ENCODE measurements around the gene ADAP1. TPM values are rescaled to one million over a fixed set of nuclear protein-coding genes. Genes with fewer than 3 reads are reported as not detected.
A peak's percentile ranks its signal among the peaks of the same experiment; 100 is the strongest.

Gene ADAP1
- polyA plus RNA-seq, 6 donors from 2014 or later, result 3.3 to 7.0 (median 4.3) TPM

- H3K27me3 Mint-ChIP-seq, result peaks cover 0 to 26% (median 16%) of the 10 kb centered on the region in 3 donors
- no peak overlapping the region for H3K27ac Mint-ChIP-seq
- no peaks in the 10 kb centered on the region for H3K4me1 Mint-ChIP-seq
- DNase-seq (no peak), ATAC-seq (ENCODE audit: low read depth in 2 of 2) (no peak)
- no peak overlapping the region for H3K4me3 Mint-ChIP-seq
- no peaks in the 10 kb centered on the region for H3K36me3 Mint-ChIP-seq
- no peaks in the 10 kb centered on the region for H3K9me3 Mint-ChIP-seq
These were observed 30.1 kb upstream of the ADAP1 start for GRCh38 chr7:984361-985126.

GRCh38 chr7:983616-984071 is 29.2 kb upstream of the ADAP1 start:
- no peak overlapping the region for H3K27ac Mint-ChIP-seq
- DNase-seq (no peak), ATAC-seq (ENCODE audit: low read depth in 2 of 2) (no peak)
- H3K9me3 Mint-ChIP-seq, result no peaks in the 10 kb centered on the region
- no peaks in the 10 kb centered on the region for H3K36me3 Mint-ChIP-seq
- no peak overlapping the region for H3K4me3 Mint-ChIP-seq
- H3K4me1 Mint-ChIP-seq, result no peaks in the 10 kb centered on the region
- peaks cover 0 to 26% (median 16%) of the 10 kb centered on the region in 3 donors for H3K27me3 Mint-ChIP-seq

GRCh38 chr7:983004-983615 is 28.6 kb upstream of the ADAP1 start, which contains the start of gene CYP2W1:
CYP2W1 (plus strand) TSS chr7:983181; CDS start chr7:983212, 31 bp downstream.
- no peak for DNase-seq
- no peak for ATAC-seq (ENCODE audit: low read depth in 2 of 2)
- Mint-ChIP-seq H3K27me3 (peaks cover 0 to 25% (median 13%) of the 10 kb centered on the region in 3 donors), H3K4me3 (no peak within 1 kb of the TSS), H3K36me3 (no peaks in the 10 kb centered on the region), H3K4me1 (no peaks in the 10 kb centered on the region), H3K27ac (peak within 1 kb of the TSS in 1 of 6 donors; percentile 29), H3K9me3 (no peaks in the 10 kb centered on the region)

- no peak overlapping the region for H3K4me3 Mint-ChIP-seq
- H3K27me3 Mint-ChIP-seq, result peaks cover 0 to 19% (median 10%) of the 10 kb centered on the region in 3 donors
- no peaks in the 10 kb centered on the region for H3K36me3 Mint-ChIP-seq
- peaks cover 0 to 5% (median 0%) of the 10 kb centered on the region in 3 donors for H3K4me1 Mint-ChIP-seq
- H3K9me3 Mint-ChIP-seq, result no peaks in the 10 kb centered on the region
- peak overlapping the region in 1 of 6 donors; percentile 29 for H3K27ac Mint-ChIP-seq
- DNase-seq (no peak), ATAC-seq (ENCODE audit: low read depth in 2 of 2) (no peak)
These were observed 28.1 kb upstream of the ADAP1 start for GRCh38 chr7:982511-983003.

- no peak overlapping the region for H3K4me3 Mint-ChIP-seq
- no peaks in the 10 kb centered on the region for H3K36me3 Mint-ChIP-seq
- peaks cover 0 to 17% (median 10%) of the 10 kb centered on the region in 3 donors for H3K27me3 Mint-ChIP-seq
- peak in 1 of 2 donors; percentile 8 for ATAC-seq (ENCODE audit: low read depth in 2 of 2)
- H3K4me1 Mint-ChIP-seq, result peaks cover 0 to 6% (median 0%) of the 10 kb centered on the region in 3 donors
- no peak for DNase-seq
- H3K9me3 Mint-ChIP-seq, result no peaks in the 10 kb centered on the region
- no peak overlapping the region for H3K27ac Mint-ChIP-seq
These were observed 27.5 kb upstream of the ADAP1 start for GRCh38 chr7:981793-982510.

- no peaks in the 10 kb centered on the region for H3K27me3 Mint-ChIP-seq
- no peaks in the 10 kb centered on the region for H3K36me3 Mint-ChIP-seq
- no peaks in the 10 kb centered on the region for H3K9me3 Mint-ChIP-seq
- H3K4me1 Mint-ChIP-seq, result peaks cover 0 to 6% (median 0%) of the 10 kb centered on the region in 3 donors
- peak overlapping the region in 1 of 6 donors; percentile 64 for H3K27ac Mint-ChIP-seq
- no peak for ATAC-seq (ENCODE audit: low read depth in 2 of 2)
- no peak overlapping the region for H3K4me3 Mint-ChIP-seq
- no peak for DNase-seq
These were observed 25.5 kb upstream of the ADAP1 start for GRCh38 chr7:979886-980571.

- H3K27me3 Mint-ChIP-seq, result no peaks in the 10 kb centered on the region
- H3K9me3 Mint-ChIP-seq, result no peaks in the 10 kb centered on the region
- ATAC-seq (ENCODE audit: low read depth in 2 of 2) (no peak), DNase-seq (no peak)
- H3K36me3 Mint-ChIP-seq, result no peaks in the 10 kb centered on the region
- H3K27ac Mint-ChIP-seq, result no peak overlapping the region
- H3K4me3 Mint-ChIP-seq, result peak overlapping the region in 1 of 8 donors; percentile 21
- H3K4me1 Mint-ChIP-seq, result peaks cover 2 to 14% (median 8%) of the 10 kb centered on the region in 3 donors
These were observed 24.7 kb upstream of the ADAP1 start for GRCh38 chr7:979151-979550.

- DNase-seq (no peak), ATAC-seq (ENCODE audit: low read depth in 2 of 2) (no peak)
- Mint-ChIP-seq H3K27me3 (no peaks in the 10 kb centered on the region), H3K4me3 (peak overlapping the region in 1 of 8 donors; percentile 98), H3K4me1 (peaks cover 3 to 14% (median 11%) of the 10 kb centered on the region in 3 donors), H3K9me3 (no peaks in the 10 kb centered on the region), H3K27ac (no peak overlapping the region), H3K36me3 (no peaks in the 10 kb centered on the region)
These were observed 24.1 kb upstream of the ADAP1 start for GRCh38 chr7:978416-979091.

- no peaks in the 10 kb centered on the region for H3K27me3 Mint-ChIP-seq
- no peaks in the 10 kb centered on the region for H3K36me3 Mint-ChIP-seq
- H3K4me1 Mint-ChIP-seq, result peaks cover 3 to 17% (median 14%) of the 10 kb centered on the region in 3 donors
- DNase-seq, result no peak
- peak overlapping the region in 1 of 6 donors; percentile 93 for H3K27ac Mint-ChIP-seq
- H3K4me3 Mint-ChIP-seq, result peak overlapping the region in 3 of 8 donors; percentile 1 to 98 (median 3)
- ATAC-seq (ENCODE audit: low read depth in 2 of 2), result no peak
- no peaks in the 10 kb centered on the region for H3K9me3 Mint-ChIP-seq
These were observed 23.5 kb upstream of the ADAP1 start for GRCh38 chr7:978049-978346.

- Mint-ChIP-seq H3K9me3 (no peaks in the 10 kb centered on the region), H3K4me1 (peaks cover 3 to 20% (median 14%) of the 10 kb centered on the region in 3 donors), H3K27ac (peak overlapping the region in 1 of 6 donors; percentile 73), H3K27me3 (no peaks in the 10 kb centered on the region), H3K36me3 (peaks cover 2% of the 10 kb centered on the region in 2 donors), H3K4me3 (peak overlapping the region in 5 of 8 donors; percentile 3 to 98 (median 21))
- DNase-seq, result no peak
- no peak for ATAC-seq (ENCODE audit: low read depth in 2 of 2)
These were observed 23.0 kb upstream of the ADAP1 start for GRCh38 chr7:977326-978048.

- no peak for ATAC-seq (ENCODE audit: low read depth in 2 of 2)
These were observed 22.4 kb upstream of the ADAP1 start for GRCh38 chr7:976901-977325.

More at GRCh38 chr7:976901-977325, 22.4 kb upstream of the ADAP1 start:
- no peak for DNase-seq
- no peaks in the 10 kb centered on the region for H3K27me3 Mint-ChIP-seq
- no peaks in the 10 kb centered on the region for H3K9me3 Mint-ChIP-seq
- H3K27ac Mint-ChIP-seq, result peak overlapping the region in 1 of 6 donors; percentile 73
- peaks cover 7 to 8% of the 10 kb centered on the region in 2 donors for H3K36me3 Mint-ChIP-seq
- peaks cover 7 to 26% (median 17%) of the 10 kb centered on the region in 3 donors for H3K4me1 Mint-ChIP-seq
- H3K4me3 Mint-ChIP-seq, result peak overlapping the region in 5 of 8 donors; percentile 35 to 98 (median 67)

Data from naive B cell (primary cell).